ENCODE results near the gene VWA5B1. TPM values are rescaled to one million over a fixed set of nuclear protein-coding genes. Genes with fewer than 3 reads are reported as not detected.

VWA5B1 gene
- total RNA-seq, 2 donors from 2014 or later: 0.51 TPM; not detected in 1

GRCh38 chr1:20365421-20366055 is 74.9 kb downstream of the VWA5B1 start:
- H3K4me3 ChIP-seq: peak overlapping the region in 1 of 2 donors; percentile 14
- 46% methylated on average over 12 of the region's 12 CpGs for WGBS
- H3K4me1 ChIP-seq (replicated peaks): no peaks in the 10 kb centered on the region
- intact Hi-C loops (cut with DNase I): loop anchor here (10.0 kb wide), 1 partner anchor 151 kb away; no protein-coding TSS in a partner anchor
- H3K36me3 ChIP-seq: no peaks in the 10 kb centered on the region
- no peaks in the 10 kb centered on the region for H3K27me3 ChIP-seq (replicated peaks; ENCODE audit: insufficient read depth)
- no peak for DNase-seq (ENCODE audit: low spot score)
- no peak for TF ChIP-seq POLR2A (IDR thresholded peaks at IDR 0.05)
- TF ChIP-seq, protein P1, sequence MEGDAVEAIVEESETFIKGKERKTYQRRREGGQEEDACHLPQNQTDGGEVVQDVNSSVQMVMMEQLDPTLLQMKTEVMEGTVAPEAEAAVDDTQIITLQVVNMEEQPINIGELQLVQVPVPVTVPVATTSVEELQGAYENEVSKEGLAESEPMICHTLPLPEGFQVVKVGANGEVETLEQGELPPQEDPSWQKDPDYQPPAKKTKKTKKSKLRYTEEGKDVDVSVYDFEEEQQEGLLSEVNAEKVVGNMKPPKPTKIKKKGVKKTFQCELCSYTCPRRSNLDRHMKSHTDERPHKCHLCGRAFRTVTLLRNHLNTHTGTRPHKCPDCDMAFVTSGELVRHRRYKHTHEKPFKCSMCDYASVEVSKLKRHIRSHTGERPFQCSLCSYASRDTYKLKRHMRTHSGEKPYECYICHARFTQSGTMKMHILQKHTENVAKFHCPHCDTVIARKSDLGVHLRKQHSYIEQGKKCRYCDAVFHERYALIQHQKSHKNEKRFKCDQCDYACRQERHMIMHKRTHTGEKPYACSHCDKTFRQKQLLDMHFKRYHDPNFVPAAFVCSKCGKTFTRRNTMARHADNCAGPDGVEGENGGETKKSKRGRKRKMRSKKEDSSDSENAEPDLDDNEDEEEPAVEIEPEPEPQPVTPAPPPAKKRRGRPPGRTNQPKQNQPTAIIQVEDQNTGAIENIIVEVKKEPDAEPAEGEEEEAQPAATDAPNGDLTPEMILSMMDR (IDR thresholded peaks at IDR 0.05): no peak
- peak overlapping the region in 1 of 2 donors; percentile 0 for H3K27ac ChIP-seq
- H3K9me3 ChIP-seq: no peaks in the 10 kb centered on the region

DNA sequence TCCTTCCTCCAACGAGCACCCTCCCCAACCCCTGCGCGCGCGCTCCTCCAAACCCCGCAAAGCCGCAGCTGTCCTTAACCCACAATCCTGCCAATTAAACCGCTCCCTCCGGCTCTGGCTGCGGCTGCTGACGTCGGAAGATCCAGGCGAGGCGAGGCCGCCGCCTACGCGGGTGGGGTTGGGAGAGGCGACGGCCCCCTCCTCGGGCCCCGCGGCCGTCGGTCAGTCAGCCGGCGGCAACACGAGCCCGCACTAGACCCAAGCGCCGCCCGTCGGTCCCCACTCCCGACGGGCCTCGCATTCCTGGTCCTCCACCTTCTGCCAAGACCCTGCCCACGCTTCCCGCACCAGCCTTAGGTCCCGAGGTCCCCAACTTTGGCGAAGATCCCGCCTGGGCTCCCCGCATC is 75.4 kb downstream of the VWA5B1 start:
- peak overlapping the region; percentile 2 to 14 for H3K4me3 ChIP-seq
- H3K9me3 ChIP-seq: no peaks in the 10 kb centered on the region
- H3K27ac ChIP-seq: peak overlapping the region in 1 of 2 donors; percentile 0
- TF ChIP-seq, protein P1 (IDR thresholded peaks at IDR 0.05): no peak
- TF ChIP-seq POLR2AphosphoS5 (IDR thresholded peaks at IDR 0.05) (no peak), POLR2A (IDR thresholded peaks at IDR 0.05) (no peak)
- no peaks in the 10 kb centered on the region for H3K4me1 ChIP-seq (replicated peaks)
- H3K36me3 ChIP-seq: no peaks in the 10 kb centered on the region
- H3K27me3 ChIP-seq (replicated peaks; ENCODE audit: insufficient read depth): no peaks in the 10 kb centered on the region
- no peak for DNase-seq (ENCODE audit: low spot score)
- WGBS: 4% methylated on average over 42 of the region's 42 CpGs
- intact Hi-C loops (cut with DNase I): loop anchor here (10.0 kb wide), 1 partner anchor 151 kb away; no protein-coding TSS in a partner anchor

GRCh38 chr1:20366463-20367115 is 75.9 kb downstream of the VWA5B1 start:
- no peaks in the 10 kb centered on the region for H3K9me3 ChIP-seq
- intact Hi-C loops (cut with DNase I): loop anchor here (10.0 kb wide), 1 partner anchor 152 kb away; no protein-coding TSS in a partner anchor
- peak overlapping the region; percentile 2 to 14 for H3K4me3 ChIP-seq
- DNase-seq (ENCODE audit: low spot score): no peak
- under 1% methylated on average over 49 of the region's 70 CpGs for WGBS
- H3K27me3 ChIP-seq (replicated peaks; ENCODE audit: insufficient read depth): no peaks in the 10 kb centered on the region
- no peaks in the 10 kb centered on the region for H3K4me1 ChIP-seq (replicated peaks)
- TF ChIP-seq, protein P1 (IDR thresholded peaks at IDR 0.05): no peak
- TF ChIP-seq POLR2AphosphoS5 (IDR thresholded peaks at IDR 0.05) (no peak), POLR2A (IDR thresholded peaks at IDR 0.05) (no peak)
- no peaks in the 10 kb centered on the region for H3K36me3 ChIP-seq
- H3K27ac ChIP-seq: no peak overlapping the region

GRCh38 chr1:20367116-20367585 is 76.5 kb downstream of the VWA5B1 start:
- TF ChIP-seq, protein P1 (IDR thresholded peaks at IDR 0.05): peak in 3 of 4 experiments; percentile 10 to 33 (median 29)
- no peak for TF ChIP-seq POLR2A (IDR thresholded peaks at IDR 0.05)
- WGBS: 5% methylated on average over 11 of the region's 11 CpGs
- no peak for DNase-seq (ENCODE audit: low spot score)
- intact Hi-C loops (cut with DNase I): loop anchor here (10.0 kb wide), 1 partner anchor 152 kb away; no protein-coding TSS in a partner anchor
- Histone ChIP-seq H3K27me3 (replicated peaks; ENCODE audit: insufficient read depth) (no peaks in the 10 kb centered on the region), H3K4me1 (replicated peaks) (no peaks in the 10 kb centered on the region), H3K9me3 (no peaks in the 10 kb centered on the region), H3K4me3 (peak overlapping the region; percentile 2 to 14), H3K36me3 (no peaks in the 10 kb centered on the region), H3K27ac (no peak overlapping the region)

Data from prostate gland (tissue), 2 donors.